ENCODE data around the gene ATG101. TPM values are rescaled to one million over a fixed set of nuclear protein-coding genes. Genes with fewer than 3 reads are reported as not detected.
A peak's percentile ranks its signal among the peaks of the same experiment; 100 is the strongest.

ATG101 gene
- total RNA-seq, 4 donors from 2014 or later: 30.3 to 71.4 (median 61.2) TPM

DNA sequence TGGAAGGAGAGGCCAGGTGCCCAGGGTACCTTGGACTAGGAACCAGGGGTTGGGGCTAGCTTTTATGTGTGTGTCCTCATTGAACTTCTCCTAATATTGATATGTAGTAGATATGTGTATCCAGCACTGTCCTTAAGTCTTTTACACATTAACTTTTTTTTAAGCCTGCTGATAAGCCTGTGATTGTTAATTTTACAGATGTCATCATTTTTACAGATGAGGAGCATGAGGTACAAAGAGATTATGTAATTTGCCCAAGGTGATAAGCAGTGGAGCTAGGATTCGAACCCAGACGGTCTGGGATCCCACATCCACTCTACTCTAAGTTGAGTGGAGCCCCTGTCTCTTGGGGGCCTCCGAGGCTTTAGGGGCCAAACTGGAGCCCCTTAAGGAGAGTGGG lies 28.7 kb upstream of the ATG101 start:
- Histone ChIP-seq H3K27me3 (no peaks in the 10 kb centered on the region), H3K9me3 (no peaks in the 10 kb centered on the region), H3K27ac (replicated peaks in 1 of 4) (peak overlapping the region; percentile 91 to 100 (median 97)), H3K4me1 (peaks cover 75 to 82% (median 77%) of the 10 kb centered on the region in 4 donors), H3K36me3 (peaks cover 0 to 19% (median 0%) of the 10 kb centered on the region in 4 donors), H3K4me3 (no peak overlapping the region)
- WGBS: 78% methylated on average over 3 of the region's 3 CpGs
- intact Hi-C loops (cut with DNase I): no loop called here
- TF ChIP-seq POLR2A (IDR thresholded peaks at IDR 0.05; ENCODE audit: low read depth): no peak
- TF ChIP-seq EP300 (IDR thresholded peaks at IDR 0.05): no peak
- TF ChIP-seq POLR2AphosphoS5 (IDR thresholded peaks at IDR 0.05): no peak
- TF ChIP-seq, protein P1, sequence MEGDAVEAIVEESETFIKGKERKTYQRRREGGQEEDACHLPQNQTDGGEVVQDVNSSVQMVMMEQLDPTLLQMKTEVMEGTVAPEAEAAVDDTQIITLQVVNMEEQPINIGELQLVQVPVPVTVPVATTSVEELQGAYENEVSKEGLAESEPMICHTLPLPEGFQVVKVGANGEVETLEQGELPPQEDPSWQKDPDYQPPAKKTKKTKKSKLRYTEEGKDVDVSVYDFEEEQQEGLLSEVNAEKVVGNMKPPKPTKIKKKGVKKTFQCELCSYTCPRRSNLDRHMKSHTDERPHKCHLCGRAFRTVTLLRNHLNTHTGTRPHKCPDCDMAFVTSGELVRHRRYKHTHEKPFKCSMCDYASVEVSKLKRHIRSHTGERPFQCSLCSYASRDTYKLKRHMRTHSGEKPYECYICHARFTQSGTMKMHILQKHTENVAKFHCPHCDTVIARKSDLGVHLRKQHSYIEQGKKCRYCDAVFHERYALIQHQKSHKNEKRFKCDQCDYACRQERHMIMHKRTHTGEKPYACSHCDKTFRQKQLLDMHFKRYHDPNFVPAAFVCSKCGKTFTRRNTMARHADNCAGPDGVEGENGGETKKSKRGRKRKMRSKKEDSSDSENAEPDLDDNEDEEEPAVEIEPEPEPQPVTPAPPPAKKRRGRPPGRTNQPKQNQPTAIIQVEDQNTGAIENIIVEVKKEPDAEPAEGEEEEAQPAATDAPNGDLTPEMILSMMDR (IDR thresholded peaks at IDR 0.05): no peak
- DNase-seq (ENCODE audit: extremely low spot score): no peak

DNA sequence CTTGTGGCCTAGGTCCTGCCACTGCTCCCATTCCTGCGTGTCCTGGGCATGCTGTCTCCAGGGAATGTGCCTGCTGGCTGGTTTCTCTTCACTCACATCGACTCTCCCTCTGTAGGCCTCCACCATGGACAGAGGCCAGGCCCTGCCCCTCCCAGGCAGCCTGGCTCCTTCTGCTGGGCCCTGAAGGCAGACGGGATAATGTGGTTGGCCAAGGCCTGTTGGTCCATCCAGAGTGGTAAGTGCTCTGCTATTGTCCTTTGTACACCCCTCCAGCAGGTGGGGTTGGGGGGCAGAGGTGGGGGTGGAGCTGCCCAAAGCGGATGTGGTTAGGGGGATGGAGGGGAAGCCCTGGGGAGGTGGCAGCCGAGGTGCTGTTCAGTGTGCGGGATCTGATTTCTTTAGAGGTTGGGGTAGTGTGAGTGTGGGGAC lies 28.1 kb upstream of the ATG101 start:
- Histone ChIP-seq H3K36me3 (peaks cover 0 to 22% (median 0%) of the 10 kb centered on the region in 4 donors), H3K27ac (replicated peaks in 1 of 4) (peak overlapping the region; percentile 91 to 100 (median 97)), H3K4me1 (peaks cover 75 to 82% (median 77%) of the 10 kb centered on the region in 4 donors), H3K4me3 (no peak overlapping the region), H3K9me3 (no peaks in the 10 kb centered on the region), H3K27me3 (no peaks in the 10 kb centered on the region)
- 53% methylated on average over 6 of the region's 6 CpGs for WGBS
- TF ChIP-seq POLR2AphosphoS5 (IDR thresholded peaks at IDR 0.05): peak; percentile 48
- TF ChIP-seq, protein P1 (IDR thresholded peaks at IDR 0.05): no peak
- TF ChIP-seq EP300 (IDR thresholded peaks at IDR 0.05): no peak
- TF ChIP-seq POLR2A (IDR thresholded peaks at IDR 0.05; ENCODE audit: low read depth): no peak
- intact Hi-C loops (cut with DNase I): no loop called here
- no peak for DNase-seq (ENCODE audit: extremely low spot score)

DNA sequence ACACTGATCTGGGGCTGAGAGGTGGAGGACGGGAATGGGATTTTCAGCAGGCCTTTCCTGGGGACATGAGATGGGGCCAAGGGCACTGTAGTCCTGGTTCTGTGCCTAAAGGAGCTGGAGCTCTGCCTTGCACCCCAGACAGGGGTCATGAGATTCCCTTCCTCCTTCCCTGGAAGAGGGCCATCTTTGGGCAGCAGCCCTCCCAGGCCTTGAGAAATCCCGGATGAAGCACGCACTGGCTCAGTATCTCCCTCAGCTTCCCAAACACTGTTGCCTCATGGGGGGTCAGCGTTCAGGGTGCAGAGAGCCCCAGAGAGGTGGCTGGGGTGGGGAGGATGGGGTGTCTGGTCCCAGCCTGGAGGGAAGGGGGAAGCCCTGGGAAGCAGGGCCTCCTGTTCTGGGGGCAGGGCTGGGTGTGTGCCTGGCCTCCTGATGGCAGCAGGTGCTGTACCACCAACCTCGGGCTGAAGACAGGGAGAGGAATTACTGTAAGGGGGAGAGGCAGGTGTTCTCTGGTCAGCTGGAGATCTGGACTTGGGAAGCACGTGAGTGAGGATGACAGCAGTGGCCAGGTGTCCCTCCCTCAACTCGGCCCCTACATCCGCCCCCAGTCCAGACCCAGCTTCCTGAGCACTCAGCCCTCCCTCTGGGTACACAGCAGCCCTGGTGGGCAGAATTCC lies 26.9 kb upstream of the ATG101 start:
- no peak for DNase-seq (ENCODE audit: extremely low spot score)
- no peaks in the 10 kb centered on the region for H3K9me3 ChIP-seq
- peak overlapping the region; percentile 91 to 100 (median 97) for H3K27ac ChIP-seq (replicated peaks in 1 of 4)
- intact Hi-C loops (cut with DNase I): no loop called here
- WGBS: 83% methylated on average over 7 of the region's 8 CpGs
- H3K36me3 ChIP-seq: peaks cover 0 to 30% (median 0%) of the 10 kb centered on the region in 4 donors
- TF ChIP-seq, protein P1 (IDR thresholded peaks at IDR 0.05): no peak
- TF ChIP-seq EP300 (IDR thresholded peaks at IDR 0.05): no peak
- H3K27me3 ChIP-seq: no peaks in the 10 kb centered on the region
- H3K4me3 ChIP-seq: no peak overlapping the region
- peaks cover 67 to 89% (median 77%) of the 10 kb centered on the region in 4 donors for H3K4me1 ChIP-seq

DNA sequence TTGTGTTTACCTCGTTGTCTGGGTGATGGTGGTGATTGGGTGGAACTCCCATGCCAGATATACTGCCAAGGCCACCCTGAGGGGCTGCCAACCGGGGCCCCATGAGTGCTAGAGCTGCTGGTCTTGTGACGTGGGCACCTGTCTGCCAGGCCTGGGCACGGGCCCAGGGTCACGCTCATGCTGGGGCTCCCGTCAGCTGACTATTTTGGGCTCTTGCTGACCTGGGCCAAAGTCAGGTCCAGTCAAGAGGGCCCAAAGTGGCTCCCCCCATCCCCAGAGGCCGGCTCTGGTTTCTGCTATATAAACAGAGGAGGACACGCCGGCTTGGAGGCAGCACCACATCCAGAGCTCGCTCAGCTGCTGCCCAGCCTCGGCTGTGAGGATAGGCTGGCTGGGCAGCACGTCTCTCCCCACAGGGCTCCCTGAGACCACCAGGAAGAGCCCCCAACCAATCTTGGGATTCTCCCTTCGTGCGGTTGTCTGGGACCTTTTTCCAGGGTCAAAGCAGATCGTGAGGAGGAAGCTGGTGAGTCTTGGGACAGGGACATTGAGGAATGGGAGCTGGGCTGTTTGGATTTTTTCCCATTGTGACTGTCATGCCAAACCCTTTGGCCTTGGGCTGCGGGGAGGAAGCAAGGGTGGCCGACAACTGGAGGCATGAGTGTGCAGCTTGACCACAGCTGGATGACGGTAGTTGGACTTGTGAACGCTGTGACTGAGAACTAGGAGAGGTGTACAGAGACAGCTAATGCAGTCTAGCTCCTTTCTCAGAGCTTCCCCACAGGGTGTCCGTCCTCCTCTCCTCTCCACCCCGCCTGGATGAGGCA lies 26.2 kb upstream of the ATG101 start:
- intact Hi-C loops (cut with DNase I): no loop called here
- Histone ChIP-seq H3K36me3 (peaks cover 0 to 30% (median 0%) of the 10 kb centered on the region in 4 donors), H3K4me1 (peaks cover 59 to 86% (median 69%) of the 10 kb centered on the region in 4 donors), H3K27me3 (no peaks in the 10 kb centered on the region), H3K9me3 (no peaks in the 10 kb centered on the region), H3K4me3 (peak overlapping the region; percentile 1 to 22 (median 13)), H3K27ac (replicated peaks in 1 of 4) (peak overlapping the region; percentile 91 to 100 (median 97))
- DNase-seq (ENCODE audit: extremely low spot score): no peak
- 58% methylated on average over 20 of the region's 21 CpGs for WGBS
- TF ChIP-seq, protein P1 (IDR thresholded peaks at IDR 0.05): no peak
- TF ChIP-seq POLR2AphosphoS5 (IDR thresholded peaks at IDR 0.05): peak; percentile 22 to 65

All from esophagus muscularis mucosa (tissue), 4 donors.